VCaP (cell line): ENCODE measurements around the gene KIRREL1.
A peak's percentile ranks its signal among the peaks of the same experiment; 100 is the strongest.

Source experiments
- H3K27ac ChIP-seq: fragments of 450-650 bp; 2 replicates; pipeline ENCODE4 v1.5.1; 2017
- CTCF ChIP-seq: fragments of 450-650 bp; conservative IDR thresholded peaks from 2 replicates; pipeline ENCODE4 v1.5.1; 2017; ENCODE audit warnings: mild to moderate bottlenecking, moderate library complexity

KIRREL1 gene

GRCh38 chr1:158076441-158076840 lies 83.0 kb downstream of the KIRREL1 start:
- H3K27ac ChIP-seq, result no peak overlapping the region
- TF ChIP-seq CTCF, result no peak

- no peak for TF ChIP-seq CTCF
- H3K27ac ChIP-seq, result no peak overlapping the region
Measured at GRCh38 chr1:158077411-158078256, 84.2 kb downstream of the KIRREL1 start.

- no peak for TF ChIP-seq CTCF
- H3K27ac ChIP-seq, result no peak overlapping the region
Measured at GRCh38 chr1:158078569-158079080, 85.2 kb downstream of the KIRREL1 start.

- TF ChIP-seq CTCF, result no peak
- H3K27ac ChIP-seq, result no peak overlapping the region
Measured at GRCh38 chr1:158080066-158080465, 86.6 kb downstream of the KIRREL1 start.

- no peak overlapping the region for H3K27ac ChIP-seq
- TF ChIP-seq CTCF, result no peak
Measured at GRCh38 chr1:158084336-158084735, 90.9 kb downstream of the KIRREL1 start.

GRCh38 chr1:158084747-158085146 lies 91.3 kb downstream of the KIRREL1 start:
- no peak overlapping the region for H3K27ac ChIP-seq
- no peak for TF ChIP-seq CTCF

GRCh38 chr1:158087320-158087927 lies 94.0 kb downstream of the KIRREL1 start:
- no peak overlapping the region for H3K27ac ChIP-seq
- peak; percentile 80 for TF ChIP-seq CTCF
